Keratinocyte (primary cell): Measurements from ENCODE around the gene PXDC1.

ENCODE experiments used
- EZH2 ChIP-seq: IDR thresholded peaks from one replicate; pipeline ENCODE4 v1.6.1; 2012; ENCODE audit warnings: inconsistent platforms, mild to moderate bottlenecking, low read length, moderate library complexity
- TF ChIP-seq, protein P1 (sequence below), 3 experiments: IDR thresholded peaks in 1 of 3; conservative IDR thresholded peaks in 1 of 3; optimal IDR thresholded peaks in 1 of 3; 2 replicates in 2 of 3; 3 replicates in 1 of 3; pipeline versions ENCODE3 to v1.5.1; 2011; ENCODE audit warnings: low read length in 3 of 3, mild to moderate bottlenecking in 3 of 3, moderate library complexity in 2 of 3, control low read depth in 1 of 3, inconsistent platforms in 1 of 3; ENCODE audit not compliant: insufficient read depth in 2 of 3; ENCODE audit errors: extremely low read depth in 1 of 3

DNA sequence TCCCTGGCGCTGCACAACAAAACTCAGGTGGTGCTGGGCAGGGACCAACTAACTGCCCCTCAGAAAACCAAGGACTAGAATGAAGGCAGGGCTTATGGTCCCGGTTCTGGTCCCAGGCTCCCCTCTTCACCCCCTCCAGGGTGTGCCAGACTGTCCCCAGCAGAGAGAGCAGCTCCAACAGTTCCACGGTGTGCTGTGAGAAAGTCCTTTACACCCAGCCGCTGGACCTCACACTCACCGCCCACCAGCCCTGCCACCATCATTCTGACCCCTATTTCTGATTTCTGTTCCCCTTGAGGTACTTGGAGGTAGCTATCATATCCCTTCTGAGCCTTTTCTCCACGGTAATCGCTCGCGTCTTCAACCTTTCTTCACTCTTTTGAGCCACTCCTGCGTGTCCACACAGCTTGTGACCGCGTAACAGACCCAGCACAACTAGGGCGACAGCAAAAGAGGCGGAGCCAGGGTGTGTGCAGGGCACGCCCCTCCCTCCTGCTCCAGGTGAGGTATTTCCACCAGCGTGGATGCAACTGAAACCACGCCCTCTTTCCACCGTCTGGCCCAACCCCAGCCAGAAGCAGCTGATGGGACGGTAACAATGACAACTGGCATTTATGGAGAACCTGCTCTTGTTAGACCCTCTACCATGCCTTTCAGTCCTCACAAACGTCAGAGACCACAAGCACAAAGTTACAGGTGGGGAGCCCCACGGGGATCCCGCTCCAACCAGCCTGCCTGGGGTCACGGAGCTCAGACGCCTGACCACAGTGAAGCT lies 2.3 kb downstream of the PXDC1 start:
- TF ChIP-seq, protein P1, sequence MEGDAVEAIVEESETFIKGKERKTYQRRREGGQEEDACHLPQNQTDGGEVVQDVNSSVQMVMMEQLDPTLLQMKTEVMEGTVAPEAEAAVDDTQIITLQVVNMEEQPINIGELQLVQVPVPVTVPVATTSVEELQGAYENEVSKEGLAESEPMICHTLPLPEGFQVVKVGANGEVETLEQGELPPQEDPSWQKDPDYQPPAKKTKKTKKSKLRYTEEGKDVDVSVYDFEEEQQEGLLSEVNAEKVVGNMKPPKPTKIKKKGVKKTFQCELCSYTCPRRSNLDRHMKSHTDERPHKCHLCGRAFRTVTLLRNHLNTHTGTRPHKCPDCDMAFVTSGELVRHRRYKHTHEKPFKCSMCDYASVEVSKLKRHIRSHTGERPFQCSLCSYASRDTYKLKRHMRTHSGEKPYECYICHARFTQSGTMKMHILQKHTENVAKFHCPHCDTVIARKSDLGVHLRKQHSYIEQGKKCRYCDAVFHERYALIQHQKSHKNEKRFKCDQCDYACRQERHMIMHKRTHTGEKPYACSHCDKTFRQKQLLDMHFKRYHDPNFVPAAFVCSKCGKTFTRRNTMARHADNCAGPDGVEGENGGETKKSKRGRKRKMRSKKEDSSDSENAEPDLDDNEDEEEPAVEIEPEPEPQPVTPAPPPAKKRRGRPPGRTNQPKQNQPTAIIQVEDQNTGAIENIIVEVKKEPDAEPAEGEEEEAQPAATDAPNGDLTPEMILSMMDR (optimal IDR thresholded peaks at IDR 0.05 in 1 of 3, IDR thresholded peaks at IDR 0.05 in 1 of 3, conservative IDR thresholded peaks at IDR 0.05 in 1 of 3; ENCODE audit: extremely low read depth in 1 of 3, insufficient read depth in 2 of 3, low read length in 3 of 3) = no peak
- no peak for TF ChIP-seq EZH2
